ENCODE results near the gene PLEK. TPM values are rescaled to one million over a fixed set of nuclear protein-coding genes. Genes with fewer than 3 reads are reported as not detected.

PLEK gene
- total RNA-seq, 1 experiment from 2014 or later: not detected

DNA sequence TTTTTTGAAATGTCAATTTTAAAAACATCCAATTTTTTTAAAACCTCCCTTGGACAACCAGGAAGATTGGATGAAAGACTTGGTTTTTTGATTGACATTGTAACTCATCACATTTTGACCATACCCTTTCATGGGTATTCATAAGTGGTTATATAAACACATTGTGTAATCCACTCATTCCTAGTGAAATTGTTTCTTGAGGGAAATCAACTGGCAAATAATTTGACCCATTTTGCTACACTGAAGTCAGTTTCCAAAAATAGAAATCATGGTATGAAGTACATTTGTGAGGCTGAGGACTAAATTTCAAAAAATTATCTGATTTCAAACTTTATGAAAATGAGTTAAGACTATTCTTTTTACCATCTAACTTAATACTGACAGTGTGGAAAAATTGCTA, 70.5 kb downstream of the PLEK start:
- Histone ChIP-seq H3K4me3 (no peak overlapping the region), H3K9me3 (ENCODE audit: insufficient read depth, low read depth) (no peaks in the 10 kb centered on the region), H4K20me1 (ENCODE audit: insufficient read depth) (no peaks in the 10 kb centered on the region), H3K36me3 (ENCODE audit: low read depth) (no peaks in the 10 kb centered on the region), H3K9me2 (ENCODE audit: insufficient read depth) (no peaks in the 10 kb centered on the region), H3K27me3 (ENCODE audit: insufficient read depth, low read depth) (no peaks in the 10 kb centered on the region), H3K4me2 (no peak overlapping the region), H3K27ac (no peak overlapping the region), H3K79me2 (ENCODE audit: low read depth) (no peaks in the 10 kb centered on the region), H3F3A (ENCODE audit: insufficient read depth, low read depth) (no peaks in the 10 kb centered on the region), H3K4me1 (replicated peaks; ENCODE audit: insufficient read depth) (no peaks in the 10 kb centered on the region), H2AFZ (no peak overlapping the region)
- ChIA-PET POLR2A (ENCODE audit: unreplicated experiment) (no interaction called here), CTCF (no interaction called here)
- no TSS peak for BruUV-seq (replicated peaks)
- TF ChIP-seq EZH2 (IDR thresholded peaks at IDR 0.05; ENCODE audit: low read depth): no peak
- TF ChIP-seq, protein P1, sequence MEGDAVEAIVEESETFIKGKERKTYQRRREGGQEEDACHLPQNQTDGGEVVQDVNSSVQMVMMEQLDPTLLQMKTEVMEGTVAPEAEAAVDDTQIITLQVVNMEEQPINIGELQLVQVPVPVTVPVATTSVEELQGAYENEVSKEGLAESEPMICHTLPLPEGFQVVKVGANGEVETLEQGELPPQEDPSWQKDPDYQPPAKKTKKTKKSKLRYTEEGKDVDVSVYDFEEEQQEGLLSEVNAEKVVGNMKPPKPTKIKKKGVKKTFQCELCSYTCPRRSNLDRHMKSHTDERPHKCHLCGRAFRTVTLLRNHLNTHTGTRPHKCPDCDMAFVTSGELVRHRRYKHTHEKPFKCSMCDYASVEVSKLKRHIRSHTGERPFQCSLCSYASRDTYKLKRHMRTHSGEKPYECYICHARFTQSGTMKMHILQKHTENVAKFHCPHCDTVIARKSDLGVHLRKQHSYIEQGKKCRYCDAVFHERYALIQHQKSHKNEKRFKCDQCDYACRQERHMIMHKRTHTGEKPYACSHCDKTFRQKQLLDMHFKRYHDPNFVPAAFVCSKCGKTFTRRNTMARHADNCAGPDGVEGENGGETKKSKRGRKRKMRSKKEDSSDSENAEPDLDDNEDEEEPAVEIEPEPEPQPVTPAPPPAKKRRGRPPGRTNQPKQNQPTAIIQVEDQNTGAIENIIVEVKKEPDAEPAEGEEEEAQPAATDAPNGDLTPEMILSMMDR (conservative IDR thresholded peaks at IDR 0.05): no peak
- no peak for DNase-seq
- intact Hi-C loops (cut with micrococcal nuclease; ENCODE audit: unreplicated experiment): no loop called here

DNA sequence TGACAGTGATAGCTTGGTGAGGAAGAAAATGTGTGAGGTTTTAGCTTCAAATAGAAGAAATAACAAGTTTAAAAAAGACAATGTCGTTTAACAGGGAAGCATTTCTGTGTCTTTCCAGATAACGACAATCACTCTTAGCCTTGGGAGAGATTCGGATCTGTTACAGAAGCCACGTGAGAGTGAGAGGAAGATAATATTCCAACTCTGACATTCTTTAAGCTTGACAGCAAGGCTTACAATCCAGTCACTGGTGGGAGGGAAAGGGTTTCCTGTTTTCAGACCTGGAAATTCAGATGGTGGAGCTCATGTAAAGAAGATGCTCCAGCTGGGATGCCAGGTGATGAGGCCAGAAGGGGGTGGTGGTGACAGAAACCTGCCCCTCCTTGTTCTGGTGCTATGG, 71.2 kb downstream of the PLEK start:
- TF ChIP-seq EZH2 (IDR thresholded peaks at IDR 0.05; ENCODE audit: low read depth): no peak
- TF ChIP-seq, protein P1 (conservative IDR thresholded peaks at IDR 0.05): no peak
- H3K27ac ChIP-seq: no peak overlapping the region
- no peaks in the 10 kb centered on the region for H3K9me2 ChIP-seq (ENCODE audit: insufficient read depth)
- no peaks in the 10 kb centered on the region for H3K9me3 ChIP-seq (ENCODE audit: insufficient read depth, low read depth)
- DNase-seq: no peak
- intact Hi-C loops (cut with micrococcal nuclease; ENCODE audit: unreplicated experiment): no loop called here
- H3F3A ChIP-seq (ENCODE audit: insufficient read depth, low read depth): no peaks in the 10 kb centered on the region
- no peaks in the 10 kb centered on the region for H4K20me1 ChIP-seq (ENCODE audit: insufficient read depth)
- H2AFZ ChIP-seq: no peak overlapping the region
- BruUV-seq (replicated peaks): no TSS peak
- H3K79me2 ChIP-seq (ENCODE audit: low read depth): no peaks in the 10 kb centered on the region
- CTCF ChIA-PET: no interaction called here
- no peaks in the 10 kb centered on the region for H3K4me1 ChIP-seq (replicated peaks; ENCODE audit: insufficient read depth)
- H3K27me3 ChIP-seq (ENCODE audit: insufficient read depth, low read depth): no peaks in the 10 kb centered on the region
- POLR2A ChIA-PET (ENCODE audit: unreplicated experiment): no interaction called here
- no peaks in the 10 kb centered on the region for H3K36me3 ChIP-seq (ENCODE audit: low read depth)
- H3K4me3 ChIP-seq: no peak overlapping the region
- H3K4me2 ChIP-seq: no peak overlapping the region

DNA sequence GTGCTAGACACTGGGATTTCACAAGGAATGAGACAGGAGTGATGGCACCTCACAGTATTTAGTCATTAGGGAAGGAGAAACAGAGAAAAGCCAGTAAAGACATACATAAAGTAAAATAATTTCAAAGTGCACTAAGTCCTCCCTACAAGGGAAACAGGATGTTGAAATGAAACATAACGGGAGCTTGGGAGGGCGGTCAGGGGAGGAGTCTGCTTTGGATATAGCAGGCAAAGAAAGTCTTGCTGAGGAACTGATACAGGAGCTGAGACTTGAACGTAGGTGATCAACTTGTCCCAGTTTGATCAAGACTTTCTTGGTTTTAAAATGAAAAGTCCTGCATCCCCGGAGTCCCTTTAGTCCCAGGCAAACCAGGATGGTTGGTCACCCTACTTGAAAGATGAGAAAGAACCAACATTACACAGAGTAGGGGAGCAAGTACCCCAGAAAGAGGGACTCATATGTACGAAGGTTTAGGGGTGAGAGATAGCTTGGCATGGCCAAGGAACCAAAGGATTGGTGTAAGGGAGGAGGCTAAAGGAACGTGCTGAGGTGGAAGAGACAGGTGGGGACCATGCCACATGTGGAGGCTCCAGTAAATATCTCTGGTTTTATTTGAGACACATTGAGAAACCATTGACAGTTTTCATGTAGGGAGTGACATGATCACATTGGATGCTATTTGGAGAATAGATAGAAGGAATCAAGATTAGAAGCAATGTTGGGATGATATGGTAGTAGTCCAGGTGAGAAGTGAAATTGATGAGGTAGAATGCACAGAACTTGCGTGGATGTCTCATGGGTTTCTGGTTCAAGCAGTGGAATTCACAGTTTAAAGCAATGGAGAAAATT, 73.6 kb downstream of the PLEK start:
- intact Hi-C loops (cut with micrococcal nuclease; ENCODE audit: unreplicated experiment): no loop called here
- POLR2A ChIA-PET (ENCODE audit: unreplicated experiment): no interaction called here

More for the DNA sequence above, 73.6 kb downstream of the PLEK start:
- Histone ChIP-seq H3K4me3 (no peak overlapping the region), H3K79me2 (ENCODE audit: low read depth) (no peaks in the 10 kb centered on the region), H3K4me1 (replicated peaks; ENCODE audit: insufficient read depth) (no peaks in the 10 kb centered on the region), H3F3A (ENCODE audit: insufficient read depth, low read depth) (no peaks in the 10 kb centered on the region), H3K9me2 (ENCODE audit: insufficient read depth) (no peaks in the 10 kb centered on the region), H3K36me3 (ENCODE audit: low read depth) (no peaks in the 10 kb centered on the region), H3K9me3 (ENCODE audit: insufficient read depth, low read depth) (no peaks in the 10 kb centered on the region), H3K27me3 (ENCODE audit: insufficient read depth, low read depth) (no peaks in the 10 kb centered on the region), H4K20me1 (ENCODE audit: insufficient read depth) (no peaks in the 10 kb centered on the region), H3K4me2 (no peak overlapping the region), H3K27ac (no peak overlapping the region), H2AFZ (no peak overlapping the region)
- no peak for TF ChIP-seq EZH2 (IDR thresholded peaks at IDR 0.05; ENCODE audit: low read depth)
- TF ChIP-seq, protein P1 (conservative IDR thresholded peaks at IDR 0.05): no peak
- no TSS peak for BruUV-seq (replicated peaks)
- CTCF ChIA-PET: no interaction called here
- no peak for DNase-seq
